GM18951 (cell line): ENCODE results near the gene RAB44.
"Not testable (repeated sequence)": the region's sequence is repeated elsewhere in the genome, so short reads cannot be mapped to it uniquely, and the experiment has no call there.

Source experiments
- POLR2A ChIP-seq: IDR thresholded peaks from 4 replicates; pipeline ENCODE4 v1.6.1; 2011; ENCODE audit warnings: mild to moderate bottlenecking; ENCODE audit not compliant: insufficient read length, insufficient read depth; ENCODE audit errors: extremely low read depth
- in situ Hi-C: fragments of 300-500 bp; cut with MboI; formaldehyde crosslinking; loops from one replicate; pipeline ENCODE4 v1.12.0; 2022; ENCODE audit warnings: low sequenced_read_pairs, mixed read lengths, inconsistent platforms; ENCODE audit not compliant: unreplicated experiment

The RAB44 gene

DNA sequence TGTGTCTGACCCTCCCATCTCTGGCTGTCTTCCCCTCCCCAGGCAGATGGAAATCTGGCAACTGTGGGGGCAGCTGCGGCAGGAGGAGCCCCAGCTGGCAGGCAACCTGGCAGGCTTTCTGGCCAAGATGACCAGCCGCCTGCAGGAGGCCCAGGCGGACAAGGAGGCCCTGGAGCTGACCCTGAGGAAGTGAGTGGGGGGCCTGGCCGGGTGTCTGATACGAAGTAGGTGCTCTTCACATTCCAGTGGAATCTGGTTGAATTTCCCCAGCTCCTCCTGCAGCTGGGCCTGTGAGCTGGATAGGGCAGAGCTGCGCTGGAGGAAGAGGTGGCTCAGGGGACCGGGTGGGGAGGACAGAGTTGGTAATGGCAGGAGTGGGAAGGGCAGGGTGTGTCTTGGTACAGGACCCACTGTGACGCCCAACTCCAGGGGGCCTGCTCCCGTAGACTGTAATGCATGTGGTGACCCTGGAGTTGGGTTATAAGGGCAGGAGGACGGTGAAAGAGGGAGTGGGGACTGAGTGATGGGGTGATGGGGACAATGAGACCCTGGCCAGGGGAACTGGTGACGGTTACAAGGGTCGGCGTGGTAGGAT lies 19.7 kb downstream of the RAB44 start:
- in situ Hi-C loops: no loop called here
- TF ChIP-seq POLR2A: no peak

GRCh38 chr6:36717871-36718540 lies 20.4 kb downstream of the RAB44 start:
- in situ Hi-C loops: no loop called here
- no peak for TF ChIP-seq POLR2A

GRCh38 chr6:36718560-36718959 lies 20.9 kb downstream of the RAB44 start:
- no peak for TF ChIP-seq POLR2A
- in situ Hi-C loops: no loop called here

DNA sequence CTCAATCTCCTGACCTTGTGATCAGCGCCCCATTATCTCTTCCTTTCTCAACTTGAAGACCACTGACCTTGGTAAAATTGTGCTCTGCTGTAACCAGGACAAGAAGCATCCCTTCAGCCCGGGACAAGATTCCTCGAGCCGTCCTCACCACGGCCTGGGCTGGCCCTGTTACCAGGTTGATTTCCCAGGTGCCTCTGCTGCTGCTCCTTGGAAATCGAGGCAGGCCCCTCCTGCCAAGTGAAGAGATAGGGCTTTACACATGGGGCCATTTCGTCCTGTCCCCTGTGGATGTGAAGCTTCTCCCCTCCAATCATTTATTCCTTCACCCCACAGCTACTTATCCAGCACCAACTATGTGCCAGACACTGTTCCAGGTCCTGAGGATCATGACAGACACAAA lies 21.5 kb downstream of the RAB44 start:
- in situ Hi-C loops: no loop called here
- TF ChIP-seq POLR2A: no peak

- TF ChIP-seq POLR2A: no peak
- in situ Hi-C loops: no loop called here
Measured at GRCh38 chr6:36720251-36721141, 22.9 kb downstream of the RAB44 start.

GRCh38 chr6:36721369-36722140 lies 23.9 kb downstream of the RAB44 start:
- in situ Hi-C loops: no loop called here
- TF ChIP-seq POLR2A: no peak

GRCh38 chr6:36722365-36722764 lies 24.7 kb downstream of the RAB44 start:
- in situ Hi-C loops: no loop called here

GRCh38 chr6:36722879-36723278 lies 25.3 kb downstream of the RAB44 start:
- in situ Hi-C loops: no loop called here
- TF ChIP-seq POLR2A: no peak

More at GRCh38 chr6:36722365-36722764, 24.7 kb downstream of the RAB44 start:
- no peak for TF ChIP-seq POLR2A

DNA sequence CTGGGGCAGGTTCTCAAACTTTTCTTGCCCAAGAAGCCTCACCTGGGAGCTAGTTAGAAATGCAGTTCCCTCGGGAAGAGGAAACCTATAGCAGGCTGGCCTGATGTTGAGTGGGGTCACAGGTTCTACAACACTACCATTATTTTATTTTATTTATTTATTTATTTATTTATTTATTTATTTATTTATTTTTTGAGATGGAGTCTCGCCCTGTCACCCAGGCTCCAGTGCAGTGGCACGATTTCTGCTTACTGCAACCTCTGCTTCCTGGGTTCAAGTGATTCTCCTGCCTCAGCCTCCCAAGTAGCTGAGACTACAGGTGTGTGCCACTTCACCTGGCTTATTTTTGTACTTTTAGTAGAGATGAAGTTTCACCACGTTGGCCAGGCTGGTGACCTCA lies 26.4 kb downstream of the RAB44 start:
- in situ Hi-C loops: not testable (repeated sequence)

- in situ Hi-C loops: no loop called here
- no peak for TF ChIP-seq POLR2A
Measured at GRCh38 chr6:36724514-36725390, 27.1 kb downstream of the RAB44 start.

DNA sequence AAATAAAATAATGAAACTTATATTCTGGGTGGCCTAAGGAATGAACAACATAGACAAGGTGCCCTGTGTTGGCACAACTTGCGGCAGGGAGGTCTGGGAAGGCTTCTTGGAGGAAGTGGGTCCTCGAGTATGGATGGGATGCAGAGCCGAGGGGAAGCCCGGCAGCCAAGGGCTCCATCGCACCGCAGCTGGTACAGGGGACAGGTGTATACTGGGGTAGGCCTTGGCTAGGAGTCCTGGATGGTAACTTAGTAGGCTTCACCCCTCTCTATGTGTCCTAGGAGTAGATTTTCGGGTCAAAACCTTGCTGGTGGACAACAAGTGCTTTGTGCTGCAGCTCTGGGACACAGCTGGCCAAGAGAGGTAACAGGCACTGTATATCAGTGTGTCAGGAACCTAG lies 28.0 kb downstream of the RAB44 start:
- in situ Hi-C loops: no loop called here
- TF ChIP-seq POLR2A: no peak

- in situ Hi-C loops: no loop called here
Measured at GRCh38 chr6:36727505-36728021, 29.9 kb downstream of the RAB44 start.

More at GRCh38 chr6:36727505-36728021, 29.9 kb downstream of the RAB44 start:
- TF ChIP-seq POLR2A: no peak
